ENCODE measurements around the gene MAP1S.
"Not testable (repeated sequence)": the region's sequence is repeated elsewhere in the genome, so short reads cannot be mapped to it uniquely, and the experiment has no call there.

Gene MAP1S

DNA sequence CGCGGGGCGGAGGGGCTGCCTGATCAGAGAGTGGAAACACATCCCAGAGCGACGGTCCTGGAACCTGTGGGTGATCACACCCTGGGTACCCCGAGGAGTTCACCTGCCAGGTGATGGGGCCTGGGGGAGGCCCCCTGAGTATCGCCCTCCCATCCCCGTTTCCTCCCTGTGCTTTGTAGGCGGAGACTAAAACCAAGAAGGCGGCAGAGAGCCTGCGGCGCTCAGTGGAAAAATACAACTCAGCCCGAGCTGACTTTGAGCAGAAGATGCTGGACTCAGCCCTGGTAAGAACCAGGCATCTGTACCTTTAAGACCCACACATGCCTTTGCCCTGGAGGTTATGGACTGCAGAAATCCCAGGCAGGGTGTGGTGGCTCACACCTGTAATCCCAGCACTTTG, 51.3 kb downstream of the MAP1S start:
- TF ChIP-seq FOXM1 (IDR thresholded peaks at IDR 0.05; ENCODE audit: borderline replicate concordance) (no peak), FOXK2 (IDR thresholded peaks at IDR 0.05) (no peak), BHLHE40 (IDR thresholded peaks at IDR 0.05; ENCODE audit: borderline replicate concordance) (no peak), NFRKB (IDR thresholded peaks at IDR 0.05) (no peak), L3MBTL2 (conservative IDR thresholded peaks at IDR 0.05) (no peak)
- POLR2A ChIA-PET = no interaction called here

GRCh38 chr19:17772172-17772571, 52.9 kb downstream of the MAP1S start:
- ChIA-PET CTCF (interaction anchor here (0.6 kb wide), 1 partner anchor 32 kb away, joined by 3 read pairs; no protein-coding TSS in a partner anchor), POLR2A (no interaction called here)
- no peak for DNase-seq (ENCODE audit: extremely low spot score)

More for the DNA sequence above, 51.3 kb downstream of the MAP1S start:
- no peak for DNase-seq (ENCODE audit: extremely low spot score)
- CTCF ChIA-PET = interaction anchor here (0.6 kb wide), 2 partner anchors 15 to 78 kb away, joined by 3 read pairs; no protein-coding TSS in a partner anchor

DNA sequence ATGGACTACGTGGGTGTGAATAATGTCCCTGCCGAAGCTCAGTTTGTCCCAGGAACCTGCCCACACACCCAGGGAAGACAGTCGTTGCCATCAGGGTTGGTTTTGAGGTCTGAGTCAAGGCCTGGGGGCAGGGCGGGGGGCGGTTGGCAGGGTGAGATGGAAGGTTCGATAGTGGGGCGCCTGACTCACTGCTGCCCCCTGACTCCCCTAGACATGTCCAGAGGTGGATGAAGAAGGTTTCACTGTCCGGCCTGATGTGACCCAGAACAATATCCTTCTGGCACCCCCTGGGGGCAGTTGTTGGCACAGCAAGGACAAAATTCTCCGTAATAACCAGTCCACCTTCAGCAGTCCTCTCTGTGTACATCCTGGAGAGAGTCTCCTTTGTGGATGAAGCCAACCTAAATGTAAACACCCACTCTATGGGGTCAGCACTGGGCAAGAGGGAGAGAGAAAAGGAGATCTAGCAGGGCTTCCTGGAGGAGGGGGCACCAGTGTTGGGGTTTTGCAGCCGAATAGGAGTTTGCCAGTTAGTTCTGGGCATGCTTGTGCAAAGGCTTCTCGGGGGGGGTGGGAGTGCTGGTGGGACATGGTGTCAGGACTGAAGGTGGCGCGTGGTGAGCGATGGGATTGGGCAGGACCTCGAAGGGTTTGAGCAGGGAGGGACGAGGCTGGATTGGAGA, 56.1 kb downstream of the MAP1S start:
- ChIA-PET POLR2A (interaction anchor here (1.1 to 1.2 kb wide), 2 partner anchors 55 to 84 kb away, joined by 4 read pairs; partner anchors contain the start of gene RPL18A), CTCF (interaction anchor here (0.5 to 2.4 kb wide), 13 partner anchors 8 to 750 kb away, joined by 3 to 21 read pairs (median 3); no protein-coding TSS in a partner anchor)
- peak; percentile 45 for DNase-seq (ENCODE audit: extremely low spot score)
- TF ChIP-seq LEF1 (IDR thresholded peaks at IDR 0.05; ENCODE audit: borderline replicate concordance) = no peak
- no peak for TF ChIP-seq SP1 (IDR thresholded peaks at IDR 0.05)
- TF ChIP-seq HDGF (IDR thresholded peaks at IDR 0.05; ENCODE audit: borderline replicate concordance) = no peak
- no peak for TF ChIP-seq FOXA1 (IDR thresholded peaks at IDR 0.05)
- no peak for TF ChIP-seq BHLHE40 (IDR thresholded peaks at IDR 0.05; ENCODE audit: borderline replicate concordance)
- TF ChIP-seq SUZ12 (IDR thresholded peaks at IDR 0.05) = no peak
- TF ChIP-seq PKNOX1 (IDR thresholded peaks at IDR 0.05) = no peak
- no peak for TF ChIP-seq ELF4 (IDR thresholded peaks at IDR 0.05)
- TF ChIP-seq ZNF384 (IDR thresholded peaks at IDR 0.05) = no peak
- no peak for TF ChIP-seq FOXK2 (IDR thresholded peaks at IDR 0.05)
- no peak for TF ChIP-seq FOXM1 (IDR thresholded peaks at IDR 0.05; ENCODE audit: borderline replicate concordance)
- no peak for TF ChIP-seq CTBP1 (IDR thresholded peaks at IDR 0.05; ENCODE audit: borderline replicate concordance)
- TF ChIP-seq L3MBTL2 (conservative IDR thresholded peaks at IDR 0.05) = no peak
- TF ChIP-seq NFRKB (IDR thresholded peaks at IDR 0.05) = no peak
- TF ChIP-seq ARNT (IDR thresholded peaks at IDR 0.05) = no peak
- no peak for TF ChIP-seq TARDBP (IDR thresholded peaks at IDR 0.05)

More at GRCh38 chr19:17772172-17772571, 52.9 kb downstream of the MAP1S start:
- TF ChIP-seq L3MBTL2 (conservative IDR thresholded peaks at IDR 0.05) (no peak), FOXA1 (IDR thresholded peaks at IDR 0.05) (no peak), TARDBP (IDR thresholded peaks at IDR 0.05) (no peak), SUZ12 (IDR thresholded peaks at IDR 0.05) (no peak), HDGF (IDR thresholded peaks at IDR 0.05; ENCODE audit: borderline replicate concordance) (no peak), PKNOX1 (IDR thresholded peaks at IDR 0.05) (peak; percentile 96)

GRCh38 chr19:17775991-17776803, 56.9 kb downstream of the MAP1S start:
- TF ChIP-seq ZNF384 (IDR thresholded peaks at IDR 0.05) (no peak), PKNOX1 (IDR thresholded peaks at IDR 0.05) (no peak), BHLHE40 (IDR thresholded peaks at IDR 0.05; ENCODE audit: borderline replicate concordance) (no peak), L3MBTL2 (conservative IDR thresholded peaks at IDR 0.05) (no peak), NFRKB (IDR thresholded peaks at IDR 0.05) (no peak), ELF4 (IDR thresholded peaks at IDR 0.05) (no peak), FOXM1 (IDR thresholded peaks at IDR 0.05; ENCODE audit: borderline replicate concordance) (no peak), CTBP1 (IDR thresholded peaks at IDR 0.05; ENCODE audit: borderline replicate concordance) (no peak), HDGF (IDR thresholded peaks at IDR 0.05; ENCODE audit: borderline replicate concordance) (no peak), ARNT (IDR thresholded peaks at IDR 0.05) (no peak), FOXK2 (IDR thresholded peaks at IDR 0.05) (no peak), FOXA1 (IDR thresholded peaks at IDR 0.05) (no peak), SUZ12 (IDR thresholded peaks at IDR 0.05) (no peak)
- CTCF ChIA-PET = interaction anchor here (2.4 kb wide), 1 partner anchor 10 kb away, joined by 21 read pairs; no protein-coding TSS in a partner anchor
- POLR2A ChIA-PET = interaction anchor here (1.2 kb wide), 1 partner anchor 83 kb away, joined by 4 read pairs; the partner anchor contains the start of gene RPL18A
- DNase-seq (ENCODE audit: extremely low spot score) = no peak

GRCh38 chr19:17777840-17778239, 58.6 kb downstream of the MAP1S start:
- CTCF ChIA-PET; DNase-seq (ENCODE audit: extremely low spot score); POLR2A ChIA-PET: not testable (repeated sequence)

Data from HEK293T (cell line).